Measurements from ENCODE around the gene RMRP.
A peak's percentile ranks its signal among the peaks of the same experiment; 100 is the strongest.

Gene RMRP

GRCh38 chr9:35657546-35658136 is at the start of gene RMRP:
Gene RMRP (minus strand): TSS chr9:35658019.
- peak; percentile 99 for DNase-seq

- no peak for DNase-seq
Measured at GRCh38 chr9:35706951-35707350, 49.1 kb upstream of the RMRP start.

GRCh38 chr9:35705836-35706430 is 48.1 kb upstream of the RMRP start:
- DNase-seq: no peak

- DNase-seq: no peak
Measured at GRCh38 chr9:35705372-35705771, 47.6 kb upstream of the RMRP start.

GRCh38 chr9:35703906-35704672 is 46.3 kb upstream of the RMRP start:
- no peak for DNase-seq

- DNase-seq: no peak
Measured at GRCh38 chr9:35702696-35703095, 44.9 kb upstream of the RMRP start.

- no peak for DNase-seq
Measured at GRCh38 chr9:35700942-35701341, 43.1 kb upstream of the RMRP start.

- DNase-seq: no peak
Measured at GRCh38 chr9:35700031-35700430, 42.2 kb upstream of the RMRP start.

GRCh38 chr9:35698231-35698630 is 40.4 kb upstream of the RMRP start:
- DNase-seq: no peak

GRCh38 chr9:35697486-35697885 is 39.7 kb upstream of the RMRP start:
- DNase-seq: no peak

GRCh38 chr9:35696520-35697215 is 38.8 kb upstream of the RMRP start:
- DNase-seq: peak; percentile 70

GRCh38 chr9:35695943-35696401 is 38.2 kb upstream of the RMRP start:
- no peak for DNase-seq

GRCh38 chr9:35691757-35692301 is 34.0 kb upstream of the RMRP start:
- DNase-seq: peak; percentile 21

GRCh38 chr9:35691334-35691650 is 33.5 kb upstream of the RMRP start:
- DNase-seq: peak; percentile 64

GRCh38 chr9:35690614-35691333 is 33.0 kb upstream of the RMRP start:
- DNase-seq: peak; percentile 68

- peak; percentile 47 for DNase-seq
Measured at GRCh38 chr9:35690294-35690613, 32.4 kb upstream of the RMRP start.

GRCh38 chr9:35689542-35690293 is 31.9 kb upstream of the RMRP start, which contains the start of gene TPM2:
Gene TPM2 (minus strand): TSS chr9:35689925. CDS start chr9:35689817, 108 bp downstream.
- peak; percentile 41 for DNase-seq

- peak; percentile 32 for DNase-seq
Measured at GRCh38 chr9:35688558-35689541, 31.0 kb upstream of the RMRP start.

GRCh38 chr9:35687972-35688557 is 30.2 kb upstream of the RMRP start:
- no peak for DNase-seq

- no peak for DNase-seq
Measured at GRCh38 chr9:35687306-35687705, 29.5 kb upstream of the RMRP start.

All from NCI-H82 (cell line).